Measurements from ENCODE around the gene MGAT3.
A peak's percentile ranks its signal among the peaks of the same experiment; 100 is the strongest.
"Not testable (repeated sequence)": the region's sequence is repeated elsewhere in the genome, so short reads cannot be mapped to it uniquely, and the experiment has no call there.

Gene MGAT3

DNA sequence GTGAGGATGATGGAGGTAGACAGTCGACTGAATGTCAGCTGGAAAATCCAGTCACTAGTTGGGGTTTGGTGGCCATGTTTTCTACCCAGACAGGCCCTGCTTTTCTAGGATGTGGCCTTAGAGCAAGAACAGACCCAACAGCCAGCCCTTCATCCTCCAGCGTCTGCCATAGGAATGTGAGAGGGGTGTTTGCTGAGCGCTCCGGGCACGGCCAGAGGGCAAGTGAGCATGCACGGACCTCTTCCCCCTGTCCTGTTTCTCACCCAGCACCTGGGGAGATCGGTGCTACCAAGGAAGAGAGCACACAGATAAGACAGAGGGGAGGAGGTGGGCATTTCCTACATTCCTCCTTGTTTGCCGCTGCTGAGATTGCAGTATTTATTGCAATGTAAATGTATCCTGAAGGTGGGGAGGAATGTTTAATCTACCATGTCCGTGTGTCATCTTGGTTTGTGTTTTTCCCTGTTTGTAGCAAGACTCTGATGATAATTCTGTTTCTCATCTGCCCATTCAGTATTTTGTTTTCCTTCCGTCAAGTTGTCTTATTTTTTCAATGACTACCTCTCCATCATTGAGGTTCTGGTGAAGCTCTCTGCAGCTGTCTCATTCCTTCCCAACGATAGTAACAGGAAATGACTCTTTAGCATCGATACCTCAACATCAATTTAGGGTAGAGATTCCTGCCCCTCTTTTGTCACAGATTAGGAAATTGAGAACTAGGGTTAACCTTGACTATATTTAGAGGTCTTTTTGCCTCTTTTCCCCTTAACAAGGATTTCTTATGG is 58.6 kb downstream of the MGAT3 start:
- DNase-seq (ENCODE audit: low read depth), result no peak
- no peak for TF ChIP-seq CTCF (IDR thresholded peaks at IDR 0.05; ENCODE audit: insufficient read depth, low read depth, low read length, missing control alignments)
- no peak overlapping the region for H3K4me3 ChIP-seq (ENCODE audit: low read length)

DNA sequence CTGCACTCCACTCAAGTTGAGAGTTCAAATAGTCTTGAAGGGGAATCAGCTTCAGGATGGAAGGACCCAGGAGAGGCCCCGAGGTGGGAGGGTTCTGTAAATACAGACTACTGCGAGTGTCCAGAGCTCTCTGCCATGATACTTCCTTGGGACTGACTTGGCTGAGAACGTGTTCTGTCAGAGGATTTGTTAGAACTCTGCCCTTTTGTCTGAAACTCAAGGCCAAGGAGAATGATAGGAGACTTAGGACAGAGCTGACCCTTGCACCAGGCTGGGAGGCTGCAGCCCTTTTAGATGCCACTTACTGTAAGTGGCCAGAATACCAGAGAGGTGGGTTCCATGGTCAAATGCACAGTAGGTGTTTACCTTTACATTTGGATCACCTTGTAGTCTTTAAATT is 60.7 kb downstream of the MGAT3 start:
- no peak for TF ChIP-seq CTCF (IDR thresholded peaks at IDR 0.05; ENCODE audit: insufficient read depth, low read depth, low read length, missing control alignments)
- DNase-seq (ENCODE audit: low read depth), result no peak
- H3K4me3 ChIP-seq (ENCODE audit: low read length), result no peak overlapping the region

- no peak for TF ChIP-seq CTCF (IDR thresholded peaks at IDR 0.05; ENCODE audit: insufficient read depth, low read depth, low read length, missing control alignments)
- no peak for DNase-seq (ENCODE audit: low read depth)
- no peak overlapping the region for H3K4me3 ChIP-seq (ENCODE audit: low read length)
Measured at GRCh38 chr22:39518144-39518786, 61.5 kb downstream of the MGAT3 start.

DNA sequence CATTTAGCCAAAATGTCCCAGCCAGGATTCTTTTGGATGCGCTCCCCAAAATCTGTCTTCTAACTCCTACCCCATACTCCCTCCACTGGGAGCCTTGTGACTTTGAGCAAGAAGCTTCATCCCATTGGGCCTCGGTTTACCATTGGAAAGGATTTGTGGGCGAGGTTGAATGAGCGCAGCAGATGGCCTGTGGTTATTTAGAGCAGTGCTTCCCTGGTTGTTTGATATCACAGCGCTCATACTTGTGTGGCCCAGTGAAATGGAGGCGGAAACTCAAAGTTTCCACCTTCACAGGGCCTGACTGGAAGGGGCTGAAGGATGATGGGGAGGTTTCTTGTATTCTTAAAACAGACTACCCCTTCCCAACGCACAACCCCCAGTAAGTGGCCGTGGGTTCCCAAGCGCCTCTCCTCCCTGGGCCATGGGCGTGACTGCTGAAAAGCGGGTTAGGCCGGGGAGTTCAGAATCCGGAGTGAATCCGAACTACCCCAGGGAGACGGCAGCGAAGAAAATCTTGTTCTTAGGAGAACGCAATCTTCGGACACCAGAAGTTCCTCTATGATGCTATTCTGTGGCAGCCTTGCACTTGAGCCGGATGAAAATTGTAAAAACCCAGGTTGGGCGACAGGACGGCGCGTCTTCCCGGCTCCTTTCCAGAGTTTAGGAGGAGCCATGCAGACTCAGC is 62.3 kb downstream of the MGAT3 start:
- H3K4me3 ChIP-seq (ENCODE audit: low read length), result peak overlapping the region; percentile 80
- TF ChIP-seq CTCF (IDR thresholded peaks at IDR 0.05; ENCODE audit: insufficient read depth, low read depth, low read length, missing control alignments), result no peak
- DNase-seq (ENCODE audit: low read depth), result no peak

DNA sequence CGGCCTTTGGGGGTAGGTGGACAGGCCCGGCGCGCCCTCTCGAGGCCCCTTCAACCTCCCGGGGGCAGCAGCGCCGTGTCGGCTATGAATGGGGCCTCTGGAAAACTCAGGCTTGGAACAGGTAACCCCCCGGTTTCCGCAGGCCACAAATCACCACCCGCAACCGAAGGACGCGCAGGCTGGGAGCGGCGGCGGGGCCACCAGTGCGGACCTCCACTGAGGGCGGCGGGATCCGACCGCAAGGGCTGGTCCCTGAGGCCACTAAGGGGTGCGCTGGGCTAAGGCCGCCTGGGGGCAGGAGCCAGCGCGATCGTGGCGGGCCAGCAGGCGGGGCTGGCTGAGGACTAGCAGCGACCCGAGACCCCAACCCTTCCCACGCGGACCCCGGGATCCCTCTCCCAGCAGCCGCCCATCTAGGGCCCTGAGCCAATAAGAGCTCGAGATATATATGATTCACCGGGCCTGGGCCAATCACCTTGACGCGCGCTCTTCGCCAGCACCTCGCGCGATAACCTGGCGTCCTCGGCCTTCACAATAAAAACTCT is 62.9 kb downstream of the MGAT3 start:
- DNase-seq (ENCODE audit: low read depth), result peak; percentile 99
- TF ChIP-seq CTCF (IDR thresholded peaks at IDR 0.05; ENCODE audit: insufficient read depth, low read depth, low read length, missing control alignments), result peak; percentile 15
- peak overlapping the region; percentile 80 for H3K4me3 ChIP-seq (ENCODE audit: low read length)

DNA sequence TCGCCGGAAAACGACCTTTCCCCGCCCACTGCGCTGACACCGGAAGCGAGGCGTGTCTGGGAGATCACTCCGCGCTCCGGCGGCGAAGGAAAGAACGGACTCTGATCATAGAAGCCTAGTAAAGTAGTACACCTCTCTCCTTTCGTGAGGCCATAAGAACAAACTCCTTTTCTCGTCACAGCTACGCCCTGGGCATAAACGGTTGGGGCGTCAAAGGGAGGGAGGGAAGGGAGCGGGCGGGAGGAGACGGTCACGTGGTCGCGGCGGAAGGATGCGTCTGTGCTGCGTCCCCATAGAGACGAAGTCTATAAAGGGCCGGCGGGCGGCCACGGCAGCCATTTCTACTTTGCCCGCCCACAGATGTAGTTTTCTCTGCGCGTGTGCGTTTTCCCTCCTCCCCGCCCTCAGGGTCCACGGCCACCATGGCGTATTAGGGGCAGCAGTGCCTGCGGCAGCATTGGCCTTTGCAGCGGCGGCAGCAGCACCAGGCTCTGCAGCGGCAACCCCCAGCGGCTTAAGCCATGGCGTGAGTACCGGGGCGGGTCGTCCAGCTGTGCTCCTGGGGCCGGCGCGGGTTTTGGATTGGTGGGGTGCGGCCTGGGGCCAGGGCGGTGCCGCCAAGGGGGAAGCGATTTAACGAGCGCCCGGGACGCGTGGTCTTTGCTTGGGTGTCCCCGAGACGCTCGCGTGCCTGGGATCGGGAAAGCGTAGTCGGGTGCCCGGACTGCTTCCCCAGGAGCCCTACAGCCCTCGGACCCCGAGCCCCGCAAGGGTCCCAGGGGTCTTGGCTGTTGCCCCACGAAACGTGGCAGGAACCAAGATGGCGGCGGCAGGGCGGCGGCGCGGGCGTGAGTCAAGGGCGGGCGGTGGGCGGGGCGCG is 63.7 kb downstream of the MGAT3 start, which contains the start of gene ATF4:
Gene ATF4, plus strand, starts transcription at position 337 of the 880 bp plus-strand sequence. CDS start 884 bp downstream, outside the sequence.
- DNase-seq (ENCODE audit: low read depth), result no peak
- H3K4me3 ChIP-seq (ENCODE audit: low read length), result peak within 1 kb of the TSS; percentile 80
- no peak for TF ChIP-seq CTCF (IDR thresholded peaks at IDR 0.05; ENCODE audit: insufficient read depth, low read depth, low read length, missing control alignments)

DNA sequence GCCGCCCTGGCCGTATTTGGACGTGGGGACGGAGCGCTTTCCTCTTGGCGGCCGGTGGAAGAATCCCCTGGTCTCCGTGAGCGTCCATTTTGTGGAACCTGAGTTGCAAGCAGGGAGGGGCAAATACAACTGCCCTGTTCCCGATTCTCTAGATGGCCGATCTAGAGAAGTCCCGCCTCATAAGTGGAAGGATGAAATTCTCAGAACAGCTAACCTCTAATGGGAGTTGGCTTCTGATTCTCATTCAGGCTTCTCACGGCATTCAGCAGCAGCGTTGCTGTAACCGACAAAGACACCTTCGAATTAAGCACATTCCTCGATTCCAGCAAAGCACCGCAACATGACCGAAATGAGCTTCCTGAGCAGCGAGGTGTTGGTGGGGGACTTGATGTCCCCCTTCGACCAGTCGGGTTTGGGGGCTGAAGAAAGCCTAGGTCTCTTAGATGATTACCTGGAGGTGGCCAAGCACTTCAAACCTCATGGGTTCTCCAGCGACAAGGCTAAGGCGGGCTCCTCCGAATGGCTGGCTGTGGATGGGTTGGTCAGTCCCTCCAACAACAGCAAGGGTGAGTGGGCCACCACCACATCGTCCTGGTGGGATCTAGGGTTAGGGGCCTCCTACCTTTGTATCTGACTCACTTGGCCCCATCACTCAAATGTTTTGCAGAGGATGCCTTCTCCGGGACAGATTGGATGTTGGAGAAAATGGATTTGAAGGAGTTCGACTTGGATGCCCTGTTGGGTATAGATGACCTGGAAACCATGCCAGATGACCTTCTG is 64.5 kb downstream of the MGAT3 start:
- peak; percentile 69 for DNase-seq (ENCODE audit: low read depth)
- H3K4me3 ChIP-seq (ENCODE audit: low read length), result peak overlapping the region; percentile 80

- not testable (repeated sequence) for DNase-seq (ENCODE audit: low read depth)
- H3K4me3 ChIP-seq (ENCODE audit: low read length), result peak overlapping the region; percentile 80
Measured at GRCh38 chr22:39522091-39522490, 65.3 kb downstream of the MGAT3 start.
